ENCODE data around the gene HPS3. TPM values are rescaled to one million over a fixed set of nuclear protein-coding genes. Genes with fewer than 3 reads are reported as not detected.
"Not testable (repeated sequence)": the region's sequence is repeated elsewhere in the genome, so short reads cannot be mapped to it uniquely, and the experiment has no call there.

Gene HPS3
- polyA plus RNA-seq, 4 donors = 21.1 to 37.8 (median 34.2) TPM

DNA sequence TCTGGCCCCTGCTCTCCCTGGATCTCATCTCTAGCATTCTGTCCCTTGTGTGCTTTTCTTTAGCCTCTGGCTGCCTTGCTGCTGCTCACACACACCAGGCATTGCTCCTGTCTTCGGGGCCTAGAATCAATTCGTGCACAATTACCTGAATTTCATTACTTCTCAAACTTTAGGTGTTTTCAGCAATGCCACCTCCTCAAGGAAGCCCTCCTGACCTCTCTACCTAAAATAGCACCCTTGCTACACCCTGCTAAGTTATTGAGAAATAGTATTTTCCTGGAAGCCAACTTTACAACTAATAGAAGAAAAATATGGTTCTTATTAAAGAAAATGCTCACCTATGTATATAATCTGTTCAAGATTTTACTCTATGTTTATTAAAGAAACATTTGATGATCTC lies 51.7 kb downstream of the HPS3 start:
- no peak for DNase-seq (ENCODE audit: low read depth in 4 of 4, low spot score in 3 of 4)

DNA sequence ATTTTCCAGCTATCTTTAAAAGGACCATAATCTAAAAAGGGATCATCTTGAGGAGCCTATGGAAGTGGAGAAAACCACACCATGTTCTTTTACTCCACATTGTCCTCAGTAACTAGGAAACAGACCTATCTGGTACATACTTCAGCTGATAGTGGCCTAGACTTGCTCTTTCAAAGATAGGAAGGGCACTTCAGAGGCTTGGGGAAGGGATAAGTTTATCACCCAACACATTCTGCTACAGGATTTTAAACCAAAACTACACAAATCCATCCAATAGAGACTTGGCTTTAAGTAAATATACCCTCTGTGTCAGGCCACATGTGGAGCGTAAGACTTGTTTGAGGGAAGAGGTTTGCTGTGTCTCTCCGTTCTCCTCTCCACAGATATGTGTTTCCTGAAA lies 56.8 kb downstream of the HPS3 start:
- DNase-seq (ENCODE audit: low read depth in 4 of 4, low spot score in 3 of 4) = no peak

DNA sequence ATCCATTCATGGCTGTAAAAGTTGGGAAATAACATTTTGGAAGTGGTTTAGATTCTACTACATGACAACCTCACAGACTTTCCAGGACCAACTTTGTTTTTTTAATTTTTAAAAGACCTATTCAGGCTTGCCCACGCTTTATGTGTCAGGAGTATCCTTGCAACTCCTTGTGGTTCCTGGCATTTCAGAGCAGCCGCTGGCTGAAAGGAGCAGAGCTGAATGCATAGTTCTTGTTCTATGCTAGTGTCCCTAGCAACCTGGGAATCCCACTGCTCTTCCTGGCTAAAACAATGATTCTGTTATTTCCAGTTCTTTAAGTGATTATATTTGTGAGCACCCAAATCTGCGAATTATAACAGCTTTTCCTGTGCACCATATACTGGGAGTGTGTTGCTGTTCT lies 57.3 kb downstream of the HPS3 start:
- no peak for DNase-seq (ENCODE audit: low read depth in 4 of 4, low spot score in 3 of 4)

DNA sequence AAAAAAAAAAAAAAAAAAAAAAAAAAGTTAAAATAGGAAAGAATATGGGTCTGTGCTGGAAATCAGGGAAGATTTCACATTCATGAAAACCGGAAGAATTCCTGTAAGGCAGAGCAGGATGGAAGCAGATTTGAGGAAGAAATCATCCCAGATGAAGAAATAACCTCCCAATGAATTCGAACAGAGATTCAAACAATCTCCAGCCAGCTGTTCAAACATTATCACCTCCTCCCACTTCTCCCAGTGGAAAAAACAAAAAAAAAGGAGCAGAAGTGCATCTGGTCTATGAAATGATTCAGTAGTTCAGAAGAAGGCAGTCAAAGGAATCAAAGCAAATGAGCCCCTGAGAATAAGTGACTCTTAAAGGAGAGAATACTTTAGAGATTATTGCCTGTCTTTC lies 59.1 kb downstream of the HPS3 start:
- DNase-seq (ENCODE audit: low read depth in 4 of 4, low spot score in 3 of 4) = no peak

DNA sequence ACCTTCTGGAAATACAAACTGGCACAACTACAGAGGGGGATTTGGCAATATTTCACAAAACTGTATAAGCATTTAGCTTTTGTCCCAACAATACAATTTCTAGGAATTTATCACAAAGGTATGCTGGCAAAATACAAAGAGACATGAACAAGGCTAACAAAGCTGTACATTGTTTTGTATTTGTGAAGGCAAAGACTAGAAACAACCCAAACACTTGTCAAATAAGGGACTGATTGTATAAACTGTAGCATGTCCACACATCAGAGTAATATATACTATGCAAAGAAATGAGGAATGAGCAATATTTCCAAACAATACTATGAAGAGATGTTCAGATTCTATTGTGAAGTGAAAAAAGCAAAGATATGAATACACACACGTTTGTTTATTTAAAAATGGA lies 65.8 kb downstream of the HPS3 start:
- DNase-seq (ENCODE audit: low read depth in 4 of 4, low spot score in 3 of 4) = no peak

DNA sequence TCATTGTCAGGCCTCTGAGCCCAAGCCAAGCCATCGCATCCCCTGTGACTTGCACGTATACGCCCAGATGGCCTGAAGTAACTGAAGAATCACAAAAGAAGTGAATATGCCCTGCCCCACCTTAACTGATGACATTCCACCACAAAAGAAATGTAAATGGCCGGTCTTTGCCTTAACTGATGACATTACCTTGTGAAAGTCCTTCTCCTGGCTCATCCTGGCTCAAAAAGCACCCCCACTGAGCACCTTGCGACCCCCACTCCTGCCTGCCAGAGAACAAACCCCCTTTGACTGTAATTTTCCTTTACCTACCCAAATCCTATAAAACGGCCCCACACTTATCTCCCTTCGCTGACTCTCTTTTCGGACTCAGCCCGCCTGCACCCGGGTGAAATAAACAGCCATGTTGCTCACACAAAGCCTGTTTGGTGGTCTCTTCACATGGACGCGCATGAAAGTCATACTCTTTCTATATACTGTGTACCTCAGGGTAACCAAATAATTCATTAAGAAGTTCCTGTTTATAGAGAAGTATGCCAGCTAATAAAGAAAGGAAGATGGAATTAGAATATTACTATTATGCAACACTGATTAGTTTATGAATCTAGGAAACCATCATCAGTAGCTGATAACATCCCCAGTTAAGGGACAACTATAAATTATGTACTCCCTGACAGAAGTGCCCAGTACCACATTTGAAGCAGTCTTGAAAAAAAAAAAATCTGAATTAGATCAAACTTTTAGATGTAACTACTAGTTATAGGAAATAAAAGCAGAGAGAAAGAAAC lies 67.6 kb downstream of the HPS3 start:
- not testable (repeated sequence) for DNase-seq (ENCODE audit: low read depth in 4 of 4, low spot score in 3 of 4)

DNA sequence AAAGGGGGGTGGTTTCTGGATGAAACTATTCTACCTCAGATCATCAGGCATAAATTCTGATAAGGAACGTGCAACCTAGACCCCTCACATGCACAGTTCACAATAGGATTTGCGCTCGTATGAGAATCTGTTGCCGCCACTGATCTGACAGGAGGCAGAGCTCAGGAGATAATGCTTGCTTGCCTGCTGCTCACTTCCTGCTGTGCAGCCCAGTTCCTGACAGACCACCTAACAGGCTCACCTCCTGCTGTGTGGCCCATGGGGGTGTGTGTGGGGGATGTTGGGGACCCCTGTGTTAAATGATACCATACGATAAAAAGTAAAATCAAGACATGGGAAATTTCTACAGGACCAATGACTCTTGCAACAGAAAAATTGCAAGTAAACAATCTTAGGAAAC lies 68.2 kb downstream of the HPS3 start:
- no peak for DNase-seq (ENCODE audit: low read depth in 4 of 4, low spot score in 3 of 4)

DNA sequence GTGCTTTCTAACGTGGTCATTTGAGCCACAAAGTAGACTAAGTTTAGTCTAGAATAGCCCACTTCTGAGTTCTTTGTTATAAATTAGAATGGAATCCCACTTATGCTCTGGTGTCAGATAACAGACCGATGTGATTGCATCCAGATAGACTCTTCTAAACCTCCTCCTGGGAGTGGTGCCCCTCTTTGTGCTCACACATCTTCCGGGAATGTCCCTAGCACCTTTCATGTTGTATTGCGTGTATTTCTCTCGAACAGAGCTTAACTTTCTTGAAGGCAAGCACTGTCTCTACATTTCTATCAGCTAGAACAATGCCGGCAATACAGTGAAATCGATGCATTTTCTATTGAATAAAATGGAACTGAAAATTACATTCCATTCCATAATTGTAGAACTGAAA lies 69.2 kb downstream of the HPS3 start:
- no peak for DNase-seq (ENCODE audit: low read depth in 4 of 4, low spot score in 3 of 4)

DNA sequence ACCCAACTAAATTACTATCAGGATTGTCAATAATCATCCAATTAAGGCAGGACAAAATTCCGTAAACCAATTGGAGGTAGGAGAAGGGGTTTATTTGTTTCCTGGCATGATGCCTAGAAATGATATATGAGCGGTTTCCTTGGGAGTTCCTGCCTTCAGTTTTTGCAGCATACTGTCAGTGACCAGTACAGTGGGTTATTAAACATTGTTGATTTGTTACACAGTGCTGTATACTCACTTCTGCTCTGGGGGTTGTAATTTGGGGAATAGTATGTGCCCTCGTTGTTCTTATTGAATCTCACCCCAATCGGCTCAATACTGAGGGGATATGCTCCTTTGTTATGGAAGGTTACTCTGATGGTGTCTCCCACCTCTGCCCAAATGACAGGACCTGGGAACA lies 70.0 kb downstream of the HPS3 start:
- DNase-seq (ENCODE audit: low read depth in 4 of 4, low spot score in 3 of 4) = no peak

DNA sequence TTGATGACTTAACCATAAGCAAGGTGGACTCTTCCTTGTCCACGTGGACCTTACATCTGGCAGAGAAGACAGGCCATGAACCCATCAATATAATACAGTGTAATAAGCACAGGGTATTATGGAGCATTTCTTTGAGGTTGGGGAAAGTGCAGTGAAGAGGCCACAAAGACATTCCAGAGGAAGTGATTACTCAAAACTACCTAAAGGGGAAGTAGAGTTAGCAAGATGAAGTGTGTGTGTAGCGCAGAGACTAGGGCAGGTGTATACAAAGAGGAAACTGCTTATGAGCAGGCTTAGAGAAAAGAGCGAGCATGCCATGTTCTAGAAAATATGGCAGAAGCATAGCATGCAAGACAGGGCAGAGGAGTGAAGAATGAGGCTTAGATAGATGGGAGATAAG lies 74.3 kb downstream of the HPS3 start:
- no peak for DNase-seq (ENCODE audit: low read depth in 4 of 4, low spot score in 3 of 4)

DNA sequence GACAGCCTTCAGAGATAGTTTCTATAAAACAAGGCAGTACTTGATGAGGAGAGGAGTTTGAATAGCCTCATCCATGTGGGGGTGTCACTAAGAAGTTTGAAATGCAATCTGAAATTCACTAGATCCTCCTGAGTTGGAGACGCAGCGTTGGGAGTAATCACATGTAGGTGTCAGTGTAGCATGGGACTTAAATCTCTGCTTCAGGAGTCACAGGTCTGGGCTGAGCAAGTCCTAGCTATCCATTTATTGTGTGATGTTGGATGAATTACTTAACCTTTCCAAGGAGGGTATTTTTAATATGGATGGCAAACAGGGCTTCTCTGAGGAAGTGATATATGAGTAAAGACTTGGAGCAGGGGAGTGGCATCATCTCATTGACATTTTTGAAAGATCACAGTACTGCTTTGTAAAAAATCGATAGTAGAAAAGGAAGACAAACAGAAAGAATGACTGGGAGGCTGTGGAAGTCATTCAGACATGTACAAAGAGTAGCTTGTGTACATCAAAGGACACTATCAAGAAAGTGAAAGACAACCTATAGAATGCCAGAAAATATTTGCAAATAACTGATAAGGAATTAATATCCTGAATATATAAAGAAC lies 75.1 kb downstream of the HPS3 start:
- no peak for DNase-seq (ENCODE audit: low read depth in 4 of 4, low spot score in 3 of 4)

DNA sequence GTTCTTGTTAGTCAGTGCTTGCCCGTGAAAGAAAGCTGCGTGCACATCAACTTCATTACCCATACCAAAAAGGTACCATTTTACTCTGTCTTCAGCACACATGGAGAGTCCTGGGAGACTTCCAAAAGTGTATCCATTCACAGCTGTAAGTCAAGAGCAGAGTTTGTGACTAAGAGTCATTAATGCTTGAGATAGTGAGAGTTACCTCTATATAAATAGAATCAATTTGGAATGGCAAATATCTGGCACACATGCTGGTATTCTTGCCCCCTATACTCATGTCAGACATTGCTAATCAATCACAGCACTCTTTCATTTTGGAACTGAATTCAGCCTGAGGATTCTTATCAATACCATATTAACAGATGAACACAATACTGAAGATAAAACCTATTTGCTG lies 78.0 kb downstream of the HPS3 start:
- no peak for DNase-seq (ENCODE audit: low read depth in 4 of 4, low spot score in 3 of 4)

DNA sequence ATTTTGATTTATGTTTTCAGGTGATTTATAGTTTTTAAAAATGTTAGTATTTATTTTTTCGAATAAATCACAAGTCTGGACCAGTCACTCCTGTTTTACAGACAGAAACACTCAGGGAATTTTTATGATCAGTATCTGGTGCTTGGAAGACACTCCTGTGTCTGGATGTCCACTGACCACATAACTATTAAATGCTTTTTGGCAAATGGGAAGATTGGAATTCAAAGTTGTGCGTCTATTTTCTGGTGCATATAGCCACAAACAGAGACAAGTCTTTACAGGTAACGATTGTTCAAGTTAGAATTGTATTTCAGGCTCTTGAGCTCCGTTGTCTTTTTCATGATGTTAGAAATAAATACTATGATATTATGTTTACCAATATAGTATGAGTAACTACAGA lies 80.0 kb downstream of the HPS3 start:
- no peak for DNase-seq (ENCODE audit: low read depth in 4 of 4, low spot score in 3 of 4)

DNA sequence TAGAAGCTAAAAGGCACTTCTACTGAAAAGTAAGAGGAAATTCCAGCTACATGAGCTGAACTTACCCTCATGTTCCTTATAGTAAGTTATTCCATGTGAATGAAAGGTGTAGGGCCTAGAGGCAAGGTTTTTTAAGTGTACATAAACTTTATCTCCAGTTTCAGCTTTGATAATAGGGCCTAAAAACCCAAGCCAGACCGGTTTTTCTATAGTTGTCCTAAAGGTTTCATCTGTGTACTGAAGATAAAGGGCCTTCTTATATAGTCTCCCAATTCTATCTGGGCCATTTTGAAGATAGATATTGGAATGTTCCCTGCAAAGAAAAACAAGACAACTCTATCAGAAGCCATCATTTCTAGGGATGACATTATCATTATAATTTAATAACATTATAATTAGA lies 82.9 kb downstream of the HPS3 start:
- no peak for DNase-seq (ENCODE audit: low read depth in 4 of 4, low spot score in 3 of 4)

DNA sequence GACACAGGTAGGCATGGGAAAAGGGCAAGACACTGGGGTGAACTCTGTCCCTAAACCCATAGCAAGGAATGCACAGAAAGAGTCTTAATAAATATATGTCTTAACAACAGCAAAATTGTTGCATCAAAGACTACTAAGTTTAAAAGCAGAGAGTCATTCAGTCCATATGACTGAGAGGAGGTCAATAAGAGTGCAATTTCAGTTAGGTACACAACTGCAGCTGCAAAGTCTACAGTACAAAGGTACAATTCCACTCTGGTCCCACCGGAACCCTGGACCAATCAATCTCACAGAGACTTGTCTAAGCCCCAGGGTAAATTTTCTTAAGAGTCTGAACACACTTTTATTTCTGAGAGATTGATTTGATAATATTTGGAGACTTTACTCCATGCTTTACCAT lies 85.3 kb downstream of the HPS3 start:
- no peak for DNase-seq (ENCODE audit: low read depth in 4 of 4, low spot score in 3 of 4)

DNA sequence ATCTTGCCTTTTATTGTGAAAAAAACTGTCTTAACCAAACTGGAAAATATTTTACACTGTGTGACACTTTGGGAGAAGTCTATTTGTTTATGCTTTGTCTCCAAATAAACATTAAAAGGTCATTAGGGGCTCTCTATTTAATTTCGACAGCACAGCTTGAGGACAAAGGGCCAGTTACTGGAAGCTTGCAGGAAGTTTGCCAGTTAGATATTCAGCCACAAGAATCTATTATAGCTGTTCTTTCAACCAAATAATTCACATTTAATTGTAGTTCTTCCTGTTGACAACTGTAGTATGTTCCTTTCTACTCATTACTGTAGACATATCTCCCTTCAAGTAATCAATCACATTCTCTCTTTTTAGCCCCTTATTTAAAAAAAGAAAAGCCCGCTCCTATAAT lies 86.1 kb downstream of the HPS3 start:
- peak in 1 of 4 donors; percentile 28 for DNase-seq (ENCODE audit: low read depth in 4 of 4, low spot score in 3 of 4)

DNA sequence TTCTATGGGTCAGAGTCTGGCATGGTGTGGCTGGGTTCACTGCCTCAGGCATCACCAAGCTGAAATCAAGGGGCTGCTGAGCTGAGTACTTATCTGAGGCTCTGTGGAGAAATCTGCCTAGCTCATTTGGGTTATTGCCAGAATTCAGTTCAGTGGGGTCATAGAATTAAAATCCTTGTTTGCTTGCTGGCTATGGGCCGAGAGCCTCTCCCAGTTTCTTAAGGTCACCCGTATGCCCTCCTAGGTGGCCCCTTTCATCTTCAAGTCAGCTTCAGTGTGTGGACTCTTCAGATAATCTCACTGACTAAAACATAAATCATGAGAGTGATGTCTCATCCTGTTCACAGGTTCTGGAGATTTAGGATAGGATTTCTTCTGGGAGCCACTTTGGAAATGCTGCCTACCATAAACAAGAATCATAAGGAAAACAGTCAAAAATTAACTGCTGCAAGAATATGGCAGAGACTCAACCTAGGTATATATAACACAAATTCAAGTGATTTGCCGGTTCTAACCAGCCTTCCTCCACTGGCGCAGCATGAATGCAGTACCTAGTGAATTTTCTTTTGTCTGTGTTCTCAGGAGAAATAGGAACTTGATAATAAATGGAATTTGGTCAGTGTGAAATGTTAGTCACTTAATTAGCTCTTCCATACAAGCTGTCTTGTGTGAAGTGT lies 86.9 kb downstream of the HPS3 start:
- DNase-seq (ENCODE audit: low read depth in 4 of 4, low spot score in 3 of 4) = no peak

DNA sequence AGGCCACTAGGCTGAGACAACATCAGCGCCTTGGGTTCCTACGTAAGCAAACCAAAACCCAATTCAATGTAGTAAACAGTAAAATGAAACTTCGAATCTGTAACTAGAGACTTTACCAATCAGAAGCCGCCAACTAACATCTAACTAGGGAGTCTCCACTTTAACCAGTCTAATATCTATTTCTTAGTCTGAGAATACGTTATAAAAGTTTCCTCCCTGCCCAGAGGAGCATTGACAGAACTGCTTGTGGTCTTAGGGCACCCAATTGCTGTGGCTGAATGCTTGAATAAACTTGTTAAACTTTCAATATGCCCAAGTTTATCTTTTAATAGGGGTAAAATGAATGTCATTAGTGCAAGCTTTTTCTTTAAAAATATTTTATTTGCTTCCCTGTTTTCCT lies 87.9 kb downstream of the HPS3 start:
- no peak for DNase-seq (ENCODE audit: low read depth in 4 of 4, low spot score in 3 of 4)

DNA sequence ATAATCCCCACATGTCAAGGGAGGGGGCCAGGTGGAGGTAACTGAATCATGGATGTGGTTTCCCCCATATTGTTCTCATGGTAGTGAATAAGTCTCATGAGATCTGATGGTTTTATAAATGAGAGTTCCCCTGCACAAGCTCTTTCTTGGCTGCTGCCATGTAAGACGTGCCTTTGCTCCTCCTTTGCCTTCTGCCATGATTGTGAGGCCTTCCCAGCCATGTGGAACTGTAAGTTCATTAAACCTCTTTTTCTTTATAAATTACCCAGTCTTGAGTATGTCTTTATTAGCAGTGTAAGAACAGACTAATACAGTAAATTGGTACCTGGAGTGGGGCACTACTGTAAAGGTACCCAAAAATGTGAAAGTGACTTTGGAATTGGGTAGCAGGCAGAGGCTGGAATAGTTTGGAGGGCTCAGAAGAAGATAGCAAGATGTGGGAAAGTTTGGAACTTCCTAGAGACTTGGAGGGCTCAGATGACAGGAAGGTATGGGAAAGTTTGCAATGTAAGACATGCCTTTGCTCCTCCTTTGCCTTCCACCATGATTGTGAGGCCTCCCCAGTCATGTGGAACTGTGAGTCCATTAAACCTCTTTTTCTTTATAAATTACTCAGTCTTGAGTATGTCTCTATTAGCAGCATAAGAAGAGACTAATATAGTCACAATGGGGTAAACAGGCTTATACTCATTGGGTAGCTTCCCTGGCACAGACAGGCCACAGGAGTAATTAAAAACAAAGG lies 90.1 kb downstream of the HPS3 start:
- not testable (repeated sequence) for DNase-seq (ENCODE audit: low read depth in 4 of 4, low spot score in 3 of 4)

DNA sequence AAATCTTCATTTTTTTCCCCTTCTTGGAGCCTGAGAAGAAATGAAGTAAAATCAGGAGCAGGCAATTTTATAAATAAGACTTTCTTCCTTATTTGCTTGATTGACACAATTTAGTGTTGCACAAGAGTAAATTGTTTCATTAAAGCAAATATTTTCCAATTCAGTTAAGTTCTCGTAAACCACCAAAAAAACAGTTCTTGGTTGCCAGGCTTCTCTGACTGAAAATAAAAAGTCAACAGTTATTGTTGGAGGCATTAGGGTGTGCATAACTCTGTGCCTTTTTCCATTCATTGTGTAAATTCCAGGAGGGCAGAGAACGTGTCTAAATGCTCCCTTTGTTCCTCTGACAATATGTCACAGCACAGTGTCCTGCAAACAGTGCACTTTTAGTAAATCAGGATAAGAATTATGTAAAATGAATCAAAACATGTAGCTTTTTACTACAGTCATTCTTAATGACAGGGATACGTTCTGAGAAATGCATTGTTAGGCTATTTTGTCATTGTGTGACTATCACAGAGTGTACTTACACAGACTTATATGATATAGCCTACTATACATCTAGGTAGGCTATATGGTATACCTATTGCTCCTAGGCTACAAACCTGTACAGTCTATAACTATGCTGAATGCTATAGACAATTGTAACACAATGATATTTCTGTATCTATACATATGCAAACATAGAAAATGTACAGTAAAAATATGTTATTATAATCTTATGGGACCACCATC lies 92.5 kb downstream of the HPS3 start, which contains the start of gene CP:
CP (minus strand) TSS at position 47 of the 735 bp plus-strand sequence; CDS start at position 10, 37 bp downstream.
- DNase-seq (ENCODE audit: low read depth in 4 of 4, low spot score in 3 of 4) = no peak

All from left renal pelvis (tissue), 4 donors.